GM19193 (cell line): Measurements from ENCODE around the gene ELAVL2.

Source experiments
- POLR2A ChIP-seq: IDR thresholded peaks from 4 replicates; pipeline ENCODE4 v1.6.1; 2011; ENCODE audit not compliant: insufficient read depth, insufficient read length; ENCODE audit errors: extremely low read depth

Gene ELAVL2

DNA sequence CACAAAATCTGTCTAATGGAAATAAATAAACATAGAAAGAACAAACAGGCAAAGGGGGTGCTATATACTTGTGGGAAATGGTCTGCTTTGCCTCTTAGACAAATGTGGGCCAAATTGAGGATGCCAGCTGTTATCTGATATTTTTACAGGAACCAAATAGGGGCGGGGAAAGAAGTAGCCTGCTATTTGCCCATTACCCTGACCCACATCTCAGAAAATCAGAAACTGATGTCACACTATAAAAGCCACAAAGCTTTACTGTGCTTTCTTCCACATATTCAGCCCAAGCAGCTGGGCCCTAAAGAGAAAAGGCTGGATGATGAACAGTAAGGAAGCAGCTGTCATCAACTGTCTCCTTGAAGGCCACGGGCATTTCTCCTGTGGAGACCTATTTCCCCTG lies 97.3 kb downstream of the ELAVL2 start:
- TF ChIP-seq POLR2A, result no peak

DNA sequence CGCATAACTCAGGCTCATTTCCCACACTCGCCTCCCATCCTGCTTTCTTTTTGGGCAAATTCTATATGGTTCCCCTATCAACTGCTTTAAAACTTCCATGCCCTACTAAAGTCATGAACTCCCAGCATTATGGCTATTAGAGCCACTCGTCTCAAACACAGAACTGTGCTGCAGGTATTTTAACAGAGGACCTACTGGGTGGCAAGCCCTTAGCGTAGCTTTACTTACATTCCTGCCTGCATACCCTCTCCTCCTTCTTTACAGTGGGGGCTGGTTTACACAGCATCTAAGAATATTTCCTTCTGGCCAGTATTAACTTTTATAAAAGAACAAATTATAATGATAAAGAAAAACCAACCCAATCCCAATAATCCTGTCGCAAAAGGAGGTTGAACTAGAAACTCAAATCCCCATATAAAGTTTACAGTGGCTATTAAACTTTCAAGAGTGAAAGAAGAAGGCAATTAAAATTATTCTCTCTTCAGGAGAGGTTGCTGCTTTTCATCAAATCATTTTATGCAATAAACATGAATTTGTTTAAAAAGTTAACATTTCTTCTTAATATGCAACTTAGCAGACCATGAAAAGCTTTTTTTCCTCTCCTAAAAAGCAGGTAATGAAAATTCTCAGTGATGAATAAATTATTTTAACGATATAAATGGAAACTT lies 100.6 kb downstream of the ELAVL2 start:
- TF ChIP-seq POLR2A, result no peak

DNA sequence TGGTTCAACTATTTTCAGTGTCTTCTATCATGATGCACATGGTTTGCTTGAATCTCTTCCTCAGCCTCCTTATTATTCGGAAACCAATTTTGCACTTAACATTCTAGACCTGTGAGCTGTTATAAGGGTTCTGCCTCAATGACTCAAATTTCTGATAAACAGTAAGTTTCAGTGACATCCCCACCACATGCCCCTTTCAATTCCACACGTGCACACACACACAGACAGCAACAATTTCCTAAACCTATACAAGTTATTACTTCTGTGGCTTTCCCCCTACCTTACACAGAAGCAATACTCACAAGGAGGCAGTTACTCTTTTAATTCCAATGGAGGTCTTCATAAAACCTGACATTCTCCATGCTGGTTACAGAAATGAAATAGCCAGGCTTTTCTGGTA lies 102.4 kb downstream of the ELAVL2 start:
- TF ChIP-seq POLR2A, result no peak

DNA sequence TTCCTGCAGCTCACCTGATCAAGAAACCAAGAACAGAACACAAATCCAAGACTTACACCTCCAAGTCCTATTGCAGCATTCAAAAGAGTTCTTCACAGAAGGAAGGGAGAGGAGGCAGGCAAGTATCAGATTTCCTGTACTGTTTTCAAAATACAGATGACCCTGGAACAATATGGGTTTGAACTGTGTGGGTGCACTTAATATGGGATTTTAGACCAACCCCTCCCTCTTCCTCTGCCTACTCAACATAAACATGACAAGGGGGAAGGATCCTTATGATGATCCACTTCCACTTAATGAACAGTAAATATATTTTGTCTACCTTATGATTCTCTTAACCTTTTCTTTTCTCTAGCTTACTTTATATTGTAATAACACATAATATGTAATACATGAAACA lies 104.6 kb downstream of the ELAVL2 start:
- TF ChIP-seq POLR2A, result no peak

DNA sequence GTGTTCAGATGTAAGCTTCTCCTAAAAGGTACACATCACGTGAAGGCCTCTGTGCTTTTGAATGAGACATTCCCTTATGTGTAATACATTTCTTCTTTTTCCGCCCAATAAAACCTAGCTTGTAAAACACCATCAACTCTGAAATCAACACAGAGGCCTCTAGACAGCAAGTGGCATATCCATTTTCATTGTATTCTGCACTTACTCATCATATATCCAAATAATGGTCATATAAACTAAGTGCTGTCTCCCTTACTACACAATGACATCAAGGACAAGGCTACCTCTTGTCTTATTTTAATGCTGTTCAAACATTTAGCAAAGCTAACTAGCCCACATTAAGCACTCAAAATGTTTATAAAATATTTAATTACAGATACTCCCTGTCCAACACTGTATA lies 108.5 kb downstream of the ELAVL2 start:
- no peak for TF ChIP-seq POLR2A

DNA sequence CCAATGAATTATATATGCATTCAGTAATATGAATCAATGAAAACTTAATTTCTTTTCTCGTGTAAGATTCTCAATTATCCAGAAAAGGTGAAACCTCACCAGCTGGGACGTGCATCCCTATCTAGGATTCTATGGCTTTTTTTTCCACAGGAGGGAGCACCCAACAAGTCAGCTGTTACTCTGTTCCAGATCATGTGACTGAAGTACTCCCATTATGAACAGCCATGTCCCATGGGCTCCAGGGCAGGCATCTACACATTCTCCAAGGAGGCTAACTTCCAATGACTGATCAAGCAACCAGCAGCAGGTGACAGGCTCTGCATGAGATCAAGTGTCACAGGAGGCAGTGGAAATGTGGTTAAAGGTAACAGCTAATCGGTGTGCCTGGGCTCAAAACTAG lies 118.8 kb downstream of the ELAVL2 start:
- no peak for TF ChIP-seq POLR2A

DNA sequence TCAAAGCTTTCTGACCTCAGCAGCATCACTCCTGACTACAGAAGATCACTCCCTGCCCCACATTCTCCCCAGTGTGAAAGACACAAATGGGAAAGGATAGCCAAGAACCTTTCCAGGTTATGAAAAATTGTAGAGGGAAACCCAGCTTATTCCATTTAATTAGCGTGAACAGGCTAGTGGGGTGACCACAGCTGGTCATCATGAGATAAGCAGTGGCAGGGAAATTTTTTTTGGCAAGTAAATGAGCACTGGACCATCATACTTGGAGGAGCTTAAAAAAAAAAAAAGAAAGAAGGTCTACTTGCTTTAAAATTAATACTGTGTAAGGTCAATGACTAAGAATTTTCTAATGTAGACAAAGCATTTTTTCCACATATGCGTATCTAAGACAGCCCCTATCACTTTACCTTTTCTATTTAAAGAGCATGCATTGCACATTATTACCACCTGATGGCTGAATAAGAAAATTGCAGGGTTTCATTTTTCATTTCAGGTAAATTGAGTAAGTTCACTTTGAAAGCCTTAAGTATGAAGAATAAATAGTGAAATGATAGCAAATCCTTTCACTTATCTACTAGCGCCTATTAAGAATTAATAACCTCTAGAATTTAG lies 123.6 kb downstream of the ELAVL2 start:
- no peak for TF ChIP-seq POLR2A

DNA sequence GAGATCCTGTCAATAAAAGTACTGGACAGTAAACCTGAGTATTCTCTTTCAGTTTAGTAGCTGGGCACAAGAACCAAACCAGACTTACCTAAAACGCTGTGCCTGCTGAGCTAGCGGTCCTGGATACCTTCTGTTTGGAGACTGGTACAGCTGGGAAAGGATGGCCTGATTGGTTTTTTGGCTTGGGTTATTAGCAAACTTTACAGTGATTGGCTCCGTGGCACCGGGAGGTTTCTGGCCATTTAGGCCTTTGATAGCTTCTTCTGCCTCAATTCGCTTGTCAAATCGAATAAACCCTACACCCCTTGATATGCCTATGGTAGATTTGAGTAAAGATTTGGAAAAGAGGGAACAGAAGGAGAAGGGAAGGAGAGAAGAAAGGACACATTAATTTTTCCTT lies 124.7 kb downstream of the ELAVL2 start:
- no peak for TF ChIP-seq POLR2A

DNA sequence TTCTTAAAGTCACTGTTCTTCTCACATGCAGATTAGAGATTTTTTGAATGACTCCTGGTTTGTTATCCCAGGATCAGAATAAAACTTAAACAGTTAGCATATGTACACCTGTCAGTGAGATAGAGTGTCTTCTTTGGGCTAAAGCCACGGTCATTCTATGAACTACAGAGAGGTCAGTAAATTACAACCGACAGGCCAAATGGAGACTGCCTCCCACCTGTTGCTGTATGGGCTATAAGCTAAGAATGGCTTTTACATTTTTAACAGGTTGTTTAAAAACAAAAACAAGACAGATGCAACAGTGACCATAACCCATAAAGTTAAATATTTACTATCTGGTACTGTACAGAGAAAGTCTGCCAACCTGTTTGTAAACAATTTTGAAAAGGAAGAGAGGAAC lies 125.7 kb downstream of the ELAVL2 start:
- no peak for TF ChIP-seq POLR2A

DNA sequence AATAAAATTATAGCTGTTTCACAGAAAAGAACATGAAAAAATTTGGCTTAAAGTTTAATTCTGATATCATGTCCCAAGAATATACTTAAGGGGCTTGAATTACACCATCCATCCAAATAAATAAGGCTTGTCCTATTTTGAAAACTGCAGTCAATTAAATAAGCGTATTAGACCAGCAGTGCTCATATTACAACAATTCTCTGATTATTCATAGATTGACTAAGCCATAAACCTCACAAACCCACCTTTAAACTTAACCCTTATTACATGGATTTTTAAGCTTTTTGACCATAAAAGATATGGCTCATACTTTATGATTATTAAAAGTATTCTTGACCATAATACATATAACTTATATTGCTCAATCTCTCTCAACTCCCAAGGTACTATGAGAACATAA lies 127.9 kb downstream of the ELAVL2 start:
- TF ChIP-seq POLR2A, result no peak

DNA sequence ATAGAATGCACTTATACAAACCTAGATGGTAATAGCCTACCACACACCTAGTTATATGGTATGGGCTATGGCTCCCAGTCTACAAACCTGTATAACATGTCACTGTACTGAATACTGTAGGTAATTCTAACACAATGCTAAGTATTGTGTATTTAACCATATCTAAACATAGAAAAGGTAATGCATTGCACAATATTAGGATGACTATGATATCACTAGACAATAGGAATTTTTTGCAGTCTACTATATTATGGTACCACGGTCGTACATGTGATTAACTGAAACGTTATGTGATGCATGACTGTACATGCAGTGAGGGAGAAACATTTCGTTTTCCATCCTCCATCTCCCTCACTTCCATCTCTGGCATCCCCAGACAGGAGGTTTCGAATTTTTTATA lies 130.5 kb downstream of the ELAVL2 start:
- TF ChIP-seq POLR2A, result no peak

DNA sequence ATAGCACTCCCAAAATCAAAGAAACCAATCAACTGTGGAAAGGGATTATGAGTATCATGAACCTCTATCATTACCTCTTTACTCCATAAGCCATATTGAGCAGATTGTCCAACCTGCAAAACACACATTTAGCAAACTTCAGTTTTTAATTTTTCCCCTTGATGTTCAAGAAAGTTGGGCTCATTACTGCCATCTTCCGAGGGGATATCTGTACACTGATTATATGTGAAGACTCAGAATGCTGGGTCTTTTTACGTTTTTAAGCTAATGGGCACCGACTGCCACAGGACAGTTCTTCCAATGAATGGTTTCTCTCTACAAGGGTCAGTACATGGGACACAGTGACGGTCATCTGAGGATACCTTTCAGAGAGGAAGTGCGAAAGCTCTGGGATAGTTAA lies 132.7 kb downstream of the ELAVL2 start:
- TF ChIP-seq POLR2A, result no peak

DNA sequence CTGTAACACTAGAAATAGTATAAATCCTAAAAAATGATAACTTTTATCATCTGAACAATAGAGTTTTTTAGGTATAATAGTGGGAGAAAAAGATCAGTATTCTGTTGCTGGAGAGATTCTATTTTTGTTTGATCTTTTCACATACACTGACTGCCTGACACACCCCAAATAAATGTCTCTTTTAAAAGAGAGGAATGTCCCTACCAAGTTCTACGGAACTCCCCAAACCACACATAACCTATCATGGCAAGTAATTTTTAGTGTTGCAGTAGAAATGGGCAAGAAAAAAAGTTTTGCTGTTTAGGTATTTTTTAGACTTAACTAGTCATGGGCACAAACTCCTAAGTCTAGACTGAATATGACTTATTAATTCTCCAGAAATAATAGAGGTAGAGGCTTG lies 139.1 kb downstream of the ELAVL2 start:
- TF ChIP-seq POLR2A, result no peak

DNA sequence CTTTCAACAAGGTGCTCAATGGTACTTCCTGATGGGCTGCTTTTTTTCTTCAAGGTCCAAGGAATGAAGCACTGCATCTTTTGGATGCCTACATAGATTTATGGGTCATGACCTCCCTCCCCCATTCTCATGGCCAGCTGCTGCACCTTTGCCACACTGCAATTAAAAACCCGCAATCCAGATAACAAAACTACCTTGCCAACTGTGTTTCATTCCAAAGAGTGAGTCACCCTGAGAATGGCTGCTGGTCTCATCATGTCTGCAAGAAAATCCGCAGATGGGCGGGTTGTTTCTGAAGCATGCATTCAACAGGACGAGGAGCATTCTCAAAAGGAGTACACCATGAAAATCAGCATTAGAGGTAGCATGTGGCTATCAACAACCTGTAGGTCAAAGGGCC lies 139.8 kb downstream of the ELAVL2 start:
- TF ChIP-seq POLR2A, result no peak

DNA sequence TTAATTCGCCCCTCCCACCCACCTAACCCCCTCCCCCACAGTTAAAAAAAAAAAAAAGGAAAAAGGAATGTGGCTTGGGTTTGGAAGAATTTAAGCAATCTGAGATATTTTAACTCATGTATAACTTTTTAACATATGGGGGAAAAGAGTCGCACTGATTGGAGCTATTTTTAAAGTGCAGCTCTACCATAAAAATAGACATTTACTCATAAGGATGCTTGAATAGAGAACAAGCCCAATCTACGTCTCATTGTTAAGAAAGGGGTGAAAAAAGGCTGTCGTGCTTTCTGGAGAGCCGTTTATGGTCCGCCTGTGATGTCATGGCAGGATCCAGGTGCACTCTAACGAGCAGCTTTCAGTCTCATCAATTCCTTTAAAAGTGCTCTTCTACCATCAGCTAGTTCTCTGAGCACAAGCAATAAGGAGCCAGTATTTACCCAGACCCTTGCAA lies 142.4 kb downstream of the ELAVL2 start:
- no peak for TF ChIP-seq POLR2A

DNA sequence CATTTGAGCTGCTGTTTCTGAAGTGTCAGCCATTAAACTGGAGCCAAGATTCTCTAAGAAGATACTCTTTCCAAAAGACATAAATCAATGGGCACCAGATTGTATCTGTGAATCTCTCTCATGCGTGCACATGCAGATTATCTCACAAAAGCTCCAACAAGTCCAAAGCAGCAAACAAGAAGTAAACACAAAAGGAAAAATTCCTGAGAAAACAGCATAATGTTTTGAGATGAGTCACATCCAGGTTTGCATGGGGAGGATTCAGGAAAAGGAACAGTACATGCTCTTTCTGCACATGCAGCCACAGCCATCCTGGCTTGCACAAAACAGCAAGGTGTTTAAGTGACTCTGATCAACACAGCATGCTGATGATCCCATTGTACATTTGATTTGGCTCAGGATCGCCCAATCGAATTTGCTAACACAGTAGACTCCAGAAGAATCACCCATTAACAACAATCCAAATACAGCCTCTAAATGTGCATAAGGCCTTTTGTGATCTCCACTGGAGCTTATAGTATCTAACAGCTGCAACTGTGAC lies 143.1 kb downstream of the ELAVL2 start:
- TF ChIP-seq POLR2A, result no peak
